Measurements from ENCODE around the gene GID8. TPM values are rescaled to one million over a fixed set of nuclear protein-coding genes. Genes with fewer than 3 reads are reported as not detected.

GID8 gene
- total and polyA plus RNA-seq, 2 donors (not counting 1 experiment from before 2014, with no cell fraction given): 12.4 to 47.4 TPM

DNA sequence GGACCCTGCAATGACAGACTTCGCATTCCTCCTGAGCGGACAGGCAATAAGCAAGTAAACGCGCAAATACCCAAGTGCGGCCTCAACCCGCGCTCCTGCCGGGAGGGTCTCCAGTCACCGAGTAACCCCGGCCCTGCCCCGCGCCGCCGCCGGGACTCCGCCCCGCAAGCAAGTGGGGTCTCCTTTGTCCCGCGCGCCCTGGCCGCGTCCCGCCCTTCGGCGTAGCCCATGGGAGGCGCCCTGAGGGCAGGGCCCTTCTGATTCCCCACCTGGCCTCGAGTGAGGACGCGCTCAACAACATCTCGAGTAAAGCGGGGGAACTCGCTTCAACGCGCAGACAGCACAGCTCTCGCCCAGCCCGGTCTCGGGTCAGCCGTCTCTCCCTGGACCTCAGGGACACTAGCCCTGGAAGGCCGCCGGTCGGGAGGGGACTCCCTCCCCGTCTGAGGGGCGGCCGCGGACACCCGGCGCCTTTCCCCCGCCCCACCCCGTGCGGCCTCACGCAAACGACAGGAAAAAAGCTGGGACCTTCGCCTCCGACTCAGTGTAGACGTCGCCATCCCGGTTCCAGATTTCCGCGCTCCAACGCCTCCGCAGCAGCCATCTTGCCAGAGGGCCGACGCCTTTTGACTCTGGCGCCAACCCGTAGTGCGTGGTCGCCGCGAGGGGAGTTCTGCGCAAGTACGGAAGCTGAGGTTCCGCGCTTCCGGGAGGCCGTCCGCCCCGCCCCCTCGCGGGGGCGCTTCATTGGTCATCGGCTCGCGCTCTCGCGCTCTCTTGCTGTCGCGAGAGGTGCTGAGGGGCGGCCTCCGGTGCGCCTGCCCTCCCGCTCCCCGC, 461 bp upstream of the GID8 start:
- Histone ChIP-seq H3K27me3 (replicated peaks in 1 of 4; ENCODE audit: control extremely low read depth in 1 of 4, control insufficient read depth in 3 of 4, insufficient read depth in 4 of 4, low read length in 3 of 4) (no peaks in the 10 kb centered on the region), H2AFZ (ENCODE audit: insufficient read depth, low read depth, low read length, poor library complexity, severe bottlenecking) (peak overlapping the region; percentile 97), H3K9me3 (ENCODE audit: control extremely low read depth in 1 of 3, control insufficient read depth in 2 of 3, insufficient read depth in 1 of 3, low read length in 2 of 3) (no peaks in the 10 kb centered on the region), H3K27ac (ENCODE audit: low read length in 2 of 2) (peak overlapping the region; percentile 91 to 93), H4K20me1 (ENCODE audit: control insufficient read depth, insufficient read depth, low read length, poor library complexity, severe bottlenecking) (peaks cover 54% of the 10 kb centered on the region), H3K79me2 (ENCODE audit: control insufficient read depth, insufficient read depth, low read length) (peaks cover 96% of the 10 kb centered on the region), H3K9ac (ENCODE audit: low read length) (peak overlapping the region; percentile 88), H3K36me3 (replicated peaks in 1 of 2; ENCODE audit: control extremely low read depth in 1 of 2, control insufficient read depth in 1 of 2, extremely low read depth in 1 of 2, insufficient read depth in 2 of 2, low read length in 1 of 2) (peaks cover 2 to 30% of the 10 kb centered on the region in 2 experiments), H3K4me3 (ENCODE audit: control extremely low read depth in 1 of 5, extremely low read depth in 1 of 5, insufficient read depth in 1 of 5, low read depth in 2 of 5, low read length in 4 of 5) (peak overlapping the region; percentile 53 to 100 (median 81)), H3K4me1 (ENCODE audit: control insufficient read depth in 2 of 2, insufficient read depth in 2 of 2, low read length in 2 of 2) (peaks cover 26 to 42% of the 10 kb centered on the region in 2 donors), H3K4me2 (replicated peaks; ENCODE audit: low read depth, low read length, poor library complexity, severe bottlenecking) (peak overlapping the region; percentile 78)
- intact Hi-C loops (cut with micrococcal nuclease): loop anchor here (1.0 to 5.0 kb wide), 4 partner anchors 11 to 530 kb away; partner anchors contain the start of genes CABLES2 and DIDO1
- peaks cover 36% of the 10 kb centered on the region for H3K4me1 Mint-ChIP-seq
- TF ChIP-seq, protein P1, sequence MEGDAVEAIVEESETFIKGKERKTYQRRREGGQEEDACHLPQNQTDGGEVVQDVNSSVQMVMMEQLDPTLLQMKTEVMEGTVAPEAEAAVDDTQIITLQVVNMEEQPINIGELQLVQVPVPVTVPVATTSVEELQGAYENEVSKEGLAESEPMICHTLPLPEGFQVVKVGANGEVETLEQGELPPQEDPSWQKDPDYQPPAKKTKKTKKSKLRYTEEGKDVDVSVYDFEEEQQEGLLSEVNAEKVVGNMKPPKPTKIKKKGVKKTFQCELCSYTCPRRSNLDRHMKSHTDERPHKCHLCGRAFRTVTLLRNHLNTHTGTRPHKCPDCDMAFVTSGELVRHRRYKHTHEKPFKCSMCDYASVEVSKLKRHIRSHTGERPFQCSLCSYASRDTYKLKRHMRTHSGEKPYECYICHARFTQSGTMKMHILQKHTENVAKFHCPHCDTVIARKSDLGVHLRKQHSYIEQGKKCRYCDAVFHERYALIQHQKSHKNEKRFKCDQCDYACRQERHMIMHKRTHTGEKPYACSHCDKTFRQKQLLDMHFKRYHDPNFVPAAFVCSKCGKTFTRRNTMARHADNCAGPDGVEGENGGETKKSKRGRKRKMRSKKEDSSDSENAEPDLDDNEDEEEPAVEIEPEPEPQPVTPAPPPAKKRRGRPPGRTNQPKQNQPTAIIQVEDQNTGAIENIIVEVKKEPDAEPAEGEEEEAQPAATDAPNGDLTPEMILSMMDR (IDR thresholded peaks at IDR 0.05): no peak
- TF ChIP-seq EZH2 (IDR thresholded peaks at IDR 0.05; ENCODE audit: borderline replicate concordance, insufficient read depth, low read depth, low read length, poor library complexity, severe bottlenecking): no peak
- peak overlapping the region; percentile 89 for H3K4me3 Mint-ChIP-seq
- H3K9me3 Mint-ChIP-seq (ENCODE audit: insufficient read depth): no peaks in the 10 kb centered on the region
- peak; percentile 97 for DNase-seq
- peak; percentile 90 for ATAC-seq (ENCODE audit: low read depth)
- peak overlapping the region; percentile 92 for H3K27ac Mint-ChIP-seq
- ChIA-PET CTCF (interaction anchor here (0.8 to 2.5 kb wide), 5 partner anchors 10 to 37 kb away, joined by 3 to 12 read pairs (median 5); no protein-coding TSS in a partner anchor), POLR2A (interaction anchor here (0.6 to 2.8 kb wide), 5 partner anchors 11 to 558 kb away, joined by 3 to 42 read pairs (median 5); partner anchors contain the start of gene DIDO1)
- under 1% methylated on average over 86 of the region's 92 CpGs for WGBS (ENCODE audit: insufficient coverage)
- no peaks in the 10 kb centered on the region for H3K27me3 Mint-ChIP-seq

DNA sequence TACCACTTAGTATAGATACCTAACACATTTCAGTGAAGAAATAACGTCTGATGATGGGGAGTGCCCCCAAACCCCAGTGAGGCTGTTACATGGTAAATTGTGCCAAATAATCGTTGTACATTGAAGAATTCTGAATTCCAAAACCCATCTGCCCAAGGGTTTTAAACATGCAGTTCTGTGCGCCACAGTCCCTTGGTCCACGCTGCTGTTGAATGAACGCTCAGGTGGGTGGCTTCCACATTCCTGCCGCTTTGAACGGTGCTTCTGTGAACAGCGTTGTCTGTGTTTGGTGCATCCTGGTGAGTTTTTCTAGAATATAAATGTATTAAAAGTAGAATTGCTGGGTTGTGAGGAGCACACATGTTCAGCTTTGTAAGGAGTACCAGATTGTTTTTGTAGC, 2.9 kb downstream of the GID8 start:
- Histone ChIP-seq H3K4me1 (ENCODE audit: control insufficient read depth in 2 of 2, insufficient read depth in 2 of 2, low read length in 2 of 2) (peaks cover 20 to 32% of the 10 kb centered on the region in 2 donors), H3K27me3 (replicated peaks in 1 of 4; ENCODE audit: control extremely low read depth in 1 of 4, control insufficient read depth in 3 of 4, insufficient read depth in 4 of 4, low read length in 3 of 4) (no peaks in the 10 kb centered on the region), H3K4me3 (ENCODE audit: control extremely low read depth in 1 of 5, extremely low read depth in 1 of 5, insufficient read depth in 1 of 5, low read depth in 2 of 5, low read length in 4 of 5) (no peak overlapping the region), H3K27ac (ENCODE audit: low read length in 2 of 2) (no peak overlapping the region), H2AFZ (ENCODE audit: insufficient read depth, low read depth, low read length, poor library complexity, severe bottlenecking) (no peak overlapping the region), H3K36me3 (replicated peaks in 1 of 2; ENCODE audit: control extremely low read depth in 1 of 2, control insufficient read depth in 1 of 2, extremely low read depth in 1 of 2, insufficient read depth in 2 of 2, low read length in 1 of 2) (peaks cover 2 to 50% of the 10 kb centered on the region in 2 experiments), H4K20me1 (ENCODE audit: control insufficient read depth, insufficient read depth, low read length, poor library complexity, severe bottlenecking) (peaks cover 27% of the 10 kb centered on the region), H3K9me3 (ENCODE audit: control extremely low read depth in 1 of 3, control insufficient read depth in 2 of 3, insufficient read depth in 1 of 3, low read length in 2 of 3) (no peaks in the 10 kb centered on the region), H3K4me2 (replicated peaks; ENCODE audit: low read depth, low read length, poor library complexity, severe bottlenecking) (no peak overlapping the region), H3K79me2 (ENCODE audit: control insufficient read depth, insufficient read depth, low read length) (peaks cover 94% of the 10 kb centered on the region), H3K9ac (ENCODE audit: low read length) (no peak overlapping the region)
- H3K4me1 Mint-ChIP-seq: peaks cover 32% of the 10 kb centered on the region
- H3K9me3 Mint-ChIP-seq (ENCODE audit: insufficient read depth): no peaks in the 10 kb centered on the region
- intact Hi-C loops (cut with micrococcal nuclease): no loop called here
- WGBS (ENCODE audit: insufficient coverage): 98% methylated on average over 8 of the region's 8 CpGs
- ChIA-PET POLR2A (no interaction called here), CTCF (no interaction called here)
- no peak for TF ChIP-seq EZH2 (IDR thresholded peaks at IDR 0.05; ENCODE audit: borderline replicate concordance, insufficient read depth, low read depth, low read length, poor library complexity, severe bottlenecking)
- TF ChIP-seq, protein P1 (IDR thresholded peaks at IDR 0.05): no peak
- no peak for ATAC-seq (ENCODE audit: low read depth)
- H3K27me3 Mint-ChIP-seq: no peaks in the 10 kb centered on the region
- no peak for DNase-seq
- no peak overlapping the region for H3K4me3 Mint-ChIP-seq
- no peak overlapping the region for H3K27ac Mint-ChIP-seq
